Measurements from ENCODE around the gene ALDH1A3. TPM values are rescaled to one million over a fixed set of nuclear protein-coding genes. Genes with fewer than 3 reads are reported as not detected.

ALDH1A3 gene
- total RNA-seq, 1 experiment from 2014 or later: 248 TPM

- no peaks in the 10 kb centered on the region for H3K9me2 ChIP-seq (ENCODE audit: insufficient read depth)
- no peaks in the 10 kb centered on the region for H3K9me3 ChIP-seq (ENCODE audit: control insufficient read depth in 1 of 2, insufficient read depth in 1 of 2, low read depth in 1 of 2, low read length in 2 of 2)
- no peaks in the 10 kb centered on the region for H3K36me3 ChIP-seq (ENCODE audit: control insufficient read depth in 1 of 2, insufficient read depth in 2 of 2, low read length in 2 of 2)
- RAD21 ChIA-PET (ENCODE audit: low non-redundant PET in 1 of 2, low total read pairs in 2 of 2, uncharacterized antibody in 2 of 2, unreplicated experiment in 2 of 2): no interaction called here
- no peak overlapping the region for H3K27ac ChIP-seq (ENCODE audit: low read depth, low read length)
- H2AFZ ChIP-seq (ENCODE audit: low read depth, low read length, poor library complexity, severe bottlenecking): no peak overlapping the region
- no TSS peak for BruUV-seq (replicated peaks)
- CTCF ChIA-PET: no interaction called here
- no peaks in the 10 kb centered on the region for H4K20me1 ChIP-seq (ENCODE audit: insufficient read depth)
- ATAC-seq (no peak), DNase-seq (ENCODE audit: low read depth, low spot score) (no peak)
- TF ChIP-seq MAX (IDR thresholded peaks at IDR 0.05) (no peak), ELF1 (IDR thresholded peaks at IDR 0.05; ENCODE audit: borderline replicate concordance, low read depth) (no peak)
- no peaks in the 10 kb centered on the region for H3K4me1 ChIP-seq (ENCODE audit: control insufficient read depth in 1 of 2, insufficient read depth in 2 of 2, low read length in 2 of 2)
- H3K4me3 ChIP-seq (replicated peaks in 1 of 2; ENCODE audit: low read depth in 1 of 2, low read length in 2 of 2): no peak overlapping the region
- H3K4me2 ChIP-seq (ENCODE audit: low read length): no peak overlapping the region
- no peak overlapping the region for H3K9ac ChIP-seq (ENCODE audit: low read length)
- intact Hi-C loops (cut with micrococcal nuclease): no loop called here
- no peaks in the 10 kb centered on the region for H3K27me3 ChIP-seq (ENCODE audit: insufficient read depth, low read length)
- H3K79me2 ChIP-seq (ENCODE audit: insufficient read depth, low read length): no peaks in the 10 kb centered on the region
- POLR2A ChIA-PET: no interaction called here
Measured at GRCh38 chr15:100841426-100841825, 38.2 kb upstream of the ALDH1A3 start.

GRCh38 chr15:100842756-100843730 lies 36.6 kb upstream of the ALDH1A3 start:
- H3K4me2 ChIP-seq (ENCODE audit: low read length): no peak overlapping the region

More at GRCh38 chr15:100842756-100843730, 36.6 kb upstream of the ALDH1A3 start:
- no peaks in the 10 kb centered on the region for H3K36me3 ChIP-seq (ENCODE audit: control insufficient read depth in 1 of 2, insufficient read depth in 2 of 2, low read length in 2 of 2)
- H3K9me2 ChIP-seq (ENCODE audit: insufficient read depth): no peaks in the 10 kb centered on the region
- no peaks in the 10 kb centered on the region for H3K4me1 ChIP-seq (ENCODE audit: control insufficient read depth in 1 of 2, insufficient read depth in 2 of 2, low read length in 2 of 2)
- ATAC-seq (no peak), DNase-seq (ENCODE audit: low read depth, low spot score) (no peak)
- no peak overlapping the region for H2AFZ ChIP-seq (ENCODE audit: low read depth, low read length, poor library complexity, severe bottlenecking)
- POLR2A ChIA-PET: no interaction called here
- TF ChIP-seq ZBTB33 (IDR thresholded peaks at IDR 0.05; ENCODE audit: extremely low read depth, insufficient replicate concordance, low read length): no peak
- TF ChIP-seq ELF1 (IDR thresholded peaks at IDR 0.05; ENCODE audit: borderline replicate concordance, low read depth): no peak
- no peak for TF ChIP-seq POLR2A (IDR thresholded peaks at IDR 0.05; ENCODE audit: borderline replicate concordance, extremely low read depth, insufficient read depth, insufficient read length)
- TF ChIP-seq TCF7L2 (IDR thresholded peaks at IDR 0.05; ENCODE audit: borderline replicate concordance, extremely low read depth, insufficient read depth, insufficient read length): no peak
- no peak for TF ChIP-seq ZNF274 (IDR thresholded peaks at IDR 0.05; ENCODE audit: low read depth, low read length)
- TF ChIP-seq SIN3A (IDR thresholded peaks at IDR 0.05; ENCODE audit: low read depth): no peak
- TF ChIP-seq EGR1 (IDR thresholded peaks at IDR 0.05; ENCODE audit: low read depth): no peak
- TF ChIP-seq JUND (IDR thresholded peaks at IDR 0.05): no peak
- no peak for TF ChIP-seq SRF (IDR thresholded peaks at IDR 0.05; ENCODE audit: low read depth)
- CTCF ChIA-PET: interaction anchor here (0.9 kb wide), 1 partner anchor 30 kb away, joined by 3 read pairs; no protein-coding TSS in a partner anchor
- no peaks in the 10 kb centered on the region for H3K9me3 ChIP-seq (ENCODE audit: control insufficient read depth in 1 of 2, insufficient read depth in 1 of 2, low read depth in 1 of 2, low read length in 2 of 2)
- no TSS peak for BruUV-seq (replicated peaks)
- H4K20me1 ChIP-seq (ENCODE audit: insufficient read depth): no peaks in the 10 kb centered on the region
- H3K27ac ChIP-seq (ENCODE audit: low read depth, low read length): no peak overlapping the region
- no peaks in the 10 kb centered on the region for H3K27me3 ChIP-seq (ENCODE audit: insufficient read depth, low read length)
- no peak overlapping the region for H3K9ac ChIP-seq (ENCODE audit: low read length)
- no peaks in the 10 kb centered on the region for H3K79me2 ChIP-seq (ENCODE audit: insufficient read depth, low read length)
- H3K4me3 ChIP-seq (replicated peaks in 1 of 2; ENCODE audit: low read depth in 1 of 2, low read length in 2 of 2): no peak overlapping the region
- RAD21 ChIA-PET (ENCODE audit: low non-redundant PET in 1 of 2, low total read pairs in 2 of 2, uncharacterized antibody in 2 of 2, unreplicated experiment in 2 of 2): no interaction called here
- intact Hi-C loops (cut with micrococcal nuclease): no loop called here

All from HCT116 (cell line).